Mesendoderm (in vitro differentiated cells): ENCODE results near the gene SLC12A9.
"Not testable (repeated sequence)": the region's sequence is repeated elsewhere in the genome, so short reads cannot be mapped to it uniquely, and the experiment has no call there.

Experiments
- DNase-seq: peaks from one replicate; pipeline ENCODE4 v3.0.0; 2013
- H2AK5ac ChIP-seq: 2 replicates; pipeline ENCODE4 v1.6.1; 2013; ENCODE audit warnings: low read length, inconsistent platforms
- H2BK120ac ChIP-seq: 2 replicates; pipeline ENCODE4 v1.6.1; 2013; ENCODE audit warnings: low read depth, mild to moderate bottlenecking, low read length, moderate library complexity, mixed read lengths
- H2BK15ac ChIP-seq: replicated peaks from 2 replicates; pipeline ENCODE4 v1.6.1; 2013; ENCODE audit warnings: low read depth, mild to moderate bottlenecking, moderate library complexity
- H2BK5ac ChIP-seq: 2 replicates; pipeline ENCODE4 v1.6.1; 2013; ENCODE audit warnings: low read length, inconsistent platforms
- H3K18ac ChIP-seq: 2 replicates; pipeline ENCODE4 v1.6.1; 2013; ENCODE audit warnings: mild to moderate bottlenecking, low read length, mixed read lengths
- H3K23ac ChIP-seq: one replicate; pipeline ENCODE4 v1.6.1; 2013; ENCODE audit warnings: low read length
- H3K27ac ChIP-seq: 2 replicates; pipeline ENCODE4 v1.5.1; 2013; ENCODE audit warnings: low read depth, mild to moderate bottlenecking, inconsistent platforms, low read length, moderate library complexity
- H3K27me3 ChIP-seq: 2 replicates; pipeline ENCODE4 v1.6.1; 2013; ENCODE audit warnings: low read length, control low read depth, mild to moderate bottlenecking, inconsistent platforms; ENCODE audit not compliant: insufficient read depth, poor library complexity
- H3K36me3 ChIP-seq: 2 replicates; pipeline ENCODE4 v1.6.1; 2013; ENCODE audit warnings: low read length, inconsistent platforms; ENCODE audit not compliant: control insufficient read depth, insufficient read depth
- H3K4ac ChIP-seq: one replicate; pipeline ENCODE4 v1.6.1; 2013; ENCODE audit warnings: low read depth, mild to moderate bottlenecking, low read length, moderate library complexity
- H3K4me1 ChIP-seq: 2 replicates; pipeline ENCODE4 v1.6.1; 2013; ENCODE audit warnings: low read depth, low read length, inconsistent platforms; ENCODE audit not compliant: control insufficient read depth
- H3K4me2 ChIP-seq: 2 replicates; pipeline ENCODE4 v1.6.1; 2013; ENCODE audit warnings: low read length
- H3K4me3 ChIP-seq: 2 replicates; pipeline ENCODE4 v1.5.1; 2013; ENCODE audit warnings: mild to moderate bottlenecking, low read length
- H3K56ac ChIP-seq: one replicate; pipeline ENCODE4 v1.6.1; 2013; ENCODE audit warnings: low read length
- H3K79me1 ChIP-seq: 2 replicates; pipeline ENCODE4 v1.6.1; 2013; ENCODE audit warnings: low read length, inconsistent platforms
- H3K79me2 ChIP-seq: 2 replicates; pipeline ENCODE4 v1.6.1; 2013; ENCODE audit warnings: mild to moderate bottlenecking, low read length; ENCODE audit not compliant: control insufficient read depth, insufficient read depth
- H3K9ac ChIP-seq: 2 replicates; pipeline ENCODE4 v1.6.1; 2013; ENCODE audit warnings: low read length, inconsistent platforms
- H4K5ac ChIP-seq: one replicate; pipeline ENCODE4 v1.6.1; 2013; ENCODE audit warnings: low read length
- H4K8ac ChIP-seq: one replicate; pipeline ENCODE4 v1.6.1; 2013; ENCODE audit warnings: low read depth, mild to moderate bottlenecking, control low read depth, low read length, moderate library complexity
- WGBS: extraction: QIAGEN DNeasy Blood & Tissue Kit; methylation state at CpG from one replicate; pipeline ENCODE4 v1.1.7; 2013; ENCODE audit warnings: low lambda C conversion rate, missing lambda C conversion rate; ENCODE audit not compliant: insufficient coverage; ENCODE audit errors: extremely low coverage; 5-methylcytosine and 5-hydroxymethylcytosine counted together

SLC12A9 gene

GRCh38 chr7:100854146-100854895 lies 1.8 kb downstream of the SLC12A9 start:
- Histone ChIP-seq H2BK15ac (no peak overlapping the region), H4K5ac (no peak overlapping the region), H3K79me2 (peaks cover 4% of the 10 kb centered on the region), H3K4me3 (no peak overlapping the region), H3K56ac (peak overlapping the region; percentile 3), H3K23ac (no peak overlapping the region), H3K9ac (no peak overlapping the region), H2AK5ac (no peak overlapping the region), H2BK5ac (no peak overlapping the region), H2BK120ac (no peak overlapping the region), H3K36me3 (no peaks in the 10 kb centered on the region), H4K8ac (no peak overlapping the region), H3K18ac (no peak overlapping the region), H3K4me1 (no peaks in the 10 kb centered on the region), H3K4me2 (no peak overlapping the region), H3K27me3 (no peaks in the 10 kb centered on the region), H3K27ac (no peak overlapping the region), H3K79me1 (peaks cover 15% of the 10 kb centered on the region), H3K4ac (no peak overlapping the region)
- WGBS = no CpG with 5 or more reads among the region's 14 CpGs
- no peak for DNase-seq

- not testable (repeated sequence) for H3K4me1 ChIP-seq, H2BK5ac ChIP-seq, H3K56ac ChIP-seq, H3K79me2 ChIP-seq, H2BK120ac ChIP-seq, H3K27ac ChIP-seq, H2AK5ac ChIP-seq, H3K36me3 ChIP-seq, H3K4me3 ChIP-seq, H3K23ac ChIP-seq, H4K8ac ChIP-seq, H3K27me3 ChIP-seq, H3K4ac ChIP-seq, H3K18ac ChIP-seq, H4K5ac ChIP-seq, DNase-seq, H3K4me2 ChIP-seq, H3K9ac ChIP-seq, H2BK15ac ChIP-seq
- peaks cover 15% of the 10 kb centered on the region for H3K79me1 ChIP-seq
- WGBS = no CpG with 5 or more reads among the region's 9 CpGs
Observed at GRCh38 chr7:100854899-100855298, 2.4 kb downstream of the SLC12A9 start.

- Histone ChIP-seq H2BK15ac (no peak overlapping the region), H2BK5ac (no peak overlapping the region), H3K79me2 (peaks cover 4% of the 10 kb centered on the region), H4K5ac (no peak overlapping the region), H3K4me1 (no peaks in the 10 kb centered on the region), H3K27me3 (no peaks in the 10 kb centered on the region), H2BK120ac (no peak overlapping the region), H3K4ac (no peak overlapping the region), H3K9ac (no peak overlapping the region), H3K79me1 (peaks cover 15% of the 10 kb centered on the region), H3K4me2 (no peak overlapping the region), H3K27ac (no peak overlapping the region), H3K36me3 (peaks cover under 1% of the 10 kb centered on the region), H3K4me3 (no peak overlapping the region), H4K8ac (no peak overlapping the region), H2AK5ac (no peak overlapping the region), H3K56ac (no peak overlapping the region), H3K18ac (no peak overlapping the region), H3K23ac (no peak overlapping the region)
- no peak for DNase-seq
- WGBS = no CpG with 5 or more reads among the region's 10 CpGs
Observed at GRCh38 chr7:100855515-100855914, 3.0 kb downstream of the SLC12A9 start.

- Histone ChIP-seq H3K36me3 (peaks cover 4% of the 10 kb centered on the region), H3K4me3 (no peak overlapping the region), H3K23ac (no peak overlapping the region), H3K4me2 (no peak overlapping the region), H3K79me1 (peaks cover 20% of the 10 kb centered on the region), H2BK15ac (no peak overlapping the region), H3K4ac (no peak overlapping the region), H4K8ac (no peak overlapping the region), H3K9ac (no peak overlapping the region), H3K4me1 (no peaks in the 10 kb centered on the region), H3K18ac (no peak overlapping the region), H4K5ac (no peak overlapping the region), H2BK5ac (no peak overlapping the region), H3K79me2 (peaks cover 4% of the 10 kb centered on the region), H2AK5ac (no peak overlapping the region), H3K56ac (no peak overlapping the region), H3K27me3 (no peaks in the 10 kb centered on the region), H3K27ac (no peak overlapping the region), H2BK120ac (no peak overlapping the region)
- WGBS = no CpG with 5 or more reads among the region's 16 CpGs
- DNase-seq = peak; percentile 67
Observed at GRCh38 chr7:100856871-100857282, 4.4 kb downstream of the SLC12A9 start.

GRCh38 chr7:100859856-100860255 lies 7.3 kb downstream of the SLC12A9 start:
- Histone ChIP-seq H3K4ac (no peak overlapping the region), H3K23ac (no peak overlapping the region), H3K4me2 (no peak overlapping the region), H3K79me1 (peaks cover 12% of the 10 kb centered on the region), H2AK5ac (no peak overlapping the region), H3K18ac (no peak overlapping the region), H3K79me2 (no peaks in the 10 kb centered on the region), H2BK15ac (no peak overlapping the region), H4K5ac (no peak overlapping the region), H2BK5ac (no peak overlapping the region), H3K56ac (no peak overlapping the region), H2BK120ac (no peak overlapping the region), H3K9ac (no peak overlapping the region), H4K8ac (no peak overlapping the region), H3K36me3 (peaks cover 4% of the 10 kb centered on the region), H3K27me3 (no peaks in the 10 kb centered on the region), H3K27ac (no peak overlapping the region), H3K4me3 (no peak overlapping the region), H3K4me1 (no peaks in the 10 kb centered on the region)
- DNase-seq = peak; percentile 21
- WGBS = no CpG with 5 or more reads among the region's 15 CpGs
